HUES6 (cell line): ENCODE results near the gene FBXL12.
A peak's percentile ranks its signal among the peaks of the same experiment; 100 is the strongest.
"Not testable (repeated sequence)": the region's sequence is repeated elsewhere in the genome, so short reads cannot be mapped to it uniquely, and the experiment has no call there.

Experiments
- H3K27ac ChIP-seq: 2 replicates; pipeline ENCODE4 v1.7.0; 2013; ENCODE audit warnings: low read depth, mild to moderate bottlenecking, low read length, inconsistent platforms
- H3K27me3 ChIP-seq: 2 replicates; pipeline ENCODE4 v1.6.1; 2013; ENCODE audit warnings: low read length; ENCODE audit not compliant: control insufficient read depth, insufficient read depth
- H3K36me3 ChIP-seq: 2 replicates; pipeline ENCODE4 v1.6.1; 2013; ENCODE audit warnings: low read length; ENCODE audit not compliant: control insufficient read depth, insufficient read depth
- H3K4me1 ChIP-seq: 2 replicates; pipeline ENCODE4 v1.6.1; 2013; ENCODE audit warnings: low read length; ENCODE audit not compliant: control insufficient read depth, insufficient read depth
- H3K4me3 ChIP-seq: 2 replicates; pipeline ENCODE4 v1.5.1; 2013; ENCODE audit warnings: low read depth, low read length
- H3K9ac ChIP-seq: one replicate; pipeline ENCODE4 v1.6.1; 2013; ENCODE audit warnings: mild to moderate bottlenecking, low read length
- H3K9me3 ChIP-seq: 2 replicates; pipeline ENCODE4 v1.6.1; 2013; ENCODE audit warnings: low read depth, low read length; ENCODE audit not compliant: control insufficient read depth, insufficient read depth

FBXL12 gene

DNA sequence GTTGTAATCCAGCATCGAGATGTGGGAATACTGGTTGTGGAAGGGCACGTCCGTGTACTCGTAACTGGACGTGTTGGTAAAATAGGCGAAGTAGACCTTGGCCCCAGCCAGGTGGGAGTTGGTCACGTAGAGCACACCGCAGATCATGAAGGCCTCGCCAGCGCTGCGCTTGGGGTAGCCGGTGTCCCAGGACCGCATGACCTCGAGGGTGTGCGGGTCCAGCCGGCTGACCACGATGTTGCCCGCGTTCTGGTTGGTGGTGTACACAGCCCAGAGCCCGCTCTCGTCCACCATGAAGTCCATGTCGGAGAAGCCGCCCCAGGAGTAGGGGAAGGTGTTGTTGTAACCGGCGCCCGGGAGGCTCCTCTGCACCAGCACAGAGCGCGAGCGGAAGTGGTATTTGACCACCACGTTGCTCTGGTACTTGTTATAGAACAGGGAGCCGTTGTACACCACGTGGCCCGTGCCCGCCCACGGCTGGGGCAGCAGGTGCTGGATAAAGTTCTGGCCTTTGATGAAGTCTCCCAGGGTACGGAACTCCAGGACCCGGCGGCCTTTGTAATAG, 35.5 kb upstream of the FBXL12 start:
- H3K9me3 ChIP-seq, result no peaks in the 10 kb centered on the region
- H3K4me1 ChIP-seq, result peaks cover 13% of the 10 kb centered on the region

DNA sequence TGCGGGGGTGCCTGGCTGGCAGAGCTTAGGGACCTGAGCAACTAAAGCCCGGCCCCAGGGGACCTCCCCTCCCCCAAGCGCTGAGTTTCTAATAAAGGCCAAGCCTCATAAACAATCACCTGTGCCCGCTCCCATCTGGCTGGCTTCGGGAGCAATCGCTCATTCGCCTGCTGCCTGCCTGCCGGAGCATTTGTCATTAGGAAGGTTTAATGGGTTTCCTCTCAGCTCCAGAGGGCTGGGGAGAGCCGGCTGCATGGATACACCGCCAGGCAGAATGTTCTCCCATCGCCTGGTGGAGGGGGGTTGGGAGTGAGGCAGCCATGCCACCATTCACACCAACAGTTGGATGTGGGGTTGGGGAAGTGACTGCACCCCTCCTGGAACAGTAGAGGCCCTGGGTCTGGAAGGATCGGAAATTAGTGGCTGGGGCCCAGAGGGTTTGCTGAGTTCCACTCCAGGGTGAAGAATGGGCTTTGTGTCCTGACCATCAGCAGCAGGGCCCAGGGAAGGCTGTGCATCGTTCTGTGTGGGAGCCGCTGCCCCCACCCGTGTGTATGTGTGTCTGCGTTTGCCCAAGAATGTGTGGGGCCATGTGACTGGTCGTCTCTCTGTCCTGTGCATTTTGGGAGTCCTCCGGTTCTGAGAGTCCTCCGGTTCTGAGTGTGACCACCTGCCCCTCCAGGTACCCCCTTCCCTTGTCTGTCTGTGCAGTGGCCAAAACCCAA, 31.5 kb upstream of the FBXL12 start:
- peaks cover 26% of the 10 kb centered on the region for H3K4me1 ChIP-seq
- no peak overlapping the region for H3K4me3 ChIP-seq
- no peak overlapping the region for H3K27ac ChIP-seq
- peak overlapping the region; percentile 17 for H3K9ac ChIP-seq
- H3K27me3 ChIP-seq, result no peaks in the 10 kb centered on the region
- H3K36me3 ChIP-seq, result peaks cover 34% of the 10 kb centered on the region
- H3K9me3 ChIP-seq, result no peaks in the 10 kb centered on the region

More for the DNA sequence above, 35.5 kb upstream of the FBXL12 start:
- H3K36me3 ChIP-seq, result peaks cover 31% of the 10 kb centered on the region
- H3K9ac ChIP-seq, result no peak overlapping the region
- no peak overlapping the region for H3K27ac ChIP-seq
- no peak overlapping the region for H3K4me3 ChIP-seq
- no peaks in the 10 kb centered on the region for H3K27me3 ChIP-seq

DNA sequence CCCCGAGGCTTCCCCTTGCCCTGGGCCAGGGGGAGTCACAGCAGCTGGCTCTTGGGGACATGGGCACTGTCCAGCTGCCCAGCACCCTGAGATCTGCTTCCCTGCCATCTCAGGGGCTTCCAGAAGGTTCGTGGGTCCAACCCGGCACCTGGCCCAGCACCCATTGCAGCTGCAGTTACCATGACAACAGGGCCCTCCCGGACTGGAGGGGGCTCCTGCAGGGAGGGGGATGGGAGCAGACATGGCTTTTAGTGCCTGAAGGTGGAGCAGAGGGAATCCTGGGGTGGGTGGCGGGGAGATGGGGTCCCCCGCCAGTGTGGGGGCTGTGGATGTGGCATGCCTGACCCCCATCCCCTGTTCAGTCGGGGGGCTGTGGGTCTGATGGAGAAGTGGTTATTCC, 30.9 kb upstream of the FBXL12 start:
- Histone ChIP-seq H3K4me1 (peaks cover 26% of the 10 kb centered on the region), H3K9me3 (no peaks in the 10 kb centered on the region), H3K9ac (no peak overlapping the region), H3K36me3 (peaks cover 38% of the 10 kb centered on the region), H3K27ac (no peak overlapping the region), H3K4me3 (no peak overlapping the region), H3K27me3 (no peaks in the 10 kb centered on the region)

DNA sequence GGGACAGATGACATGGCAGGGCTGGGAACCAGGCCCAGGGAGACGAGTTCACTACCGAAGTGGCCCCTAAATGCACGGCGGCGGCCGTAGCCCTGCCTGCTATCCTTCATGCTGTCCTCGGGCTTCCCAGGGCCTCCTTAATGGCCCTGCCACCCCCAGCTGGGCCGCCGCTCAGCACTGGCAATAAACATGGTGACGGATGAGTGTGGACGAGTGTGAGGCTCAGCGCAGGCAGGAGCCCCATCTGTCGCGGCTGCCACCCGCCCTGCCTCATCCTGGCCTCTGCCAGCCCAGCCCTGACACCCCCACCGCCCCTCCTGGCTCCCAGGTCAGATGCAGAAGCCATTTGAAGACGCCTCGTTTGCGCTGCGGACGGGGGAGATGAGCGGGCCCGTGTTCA, 29.9 kb upstream of the FBXL12 start:
- H3K4me1 ChIP-seq, result peaks cover 26% of the 10 kb centered on the region
- H3K27ac ChIP-seq, result no peak overlapping the region
- no peaks in the 10 kb centered on the region for H3K9me3 ChIP-seq
- H3K4me3 ChIP-seq, result no peak overlapping the region
- H3K27me3 ChIP-seq, result no peaks in the 10 kb centered on the region
- peaks cover 40% of the 10 kb centered on the region for H3K36me3 ChIP-seq
- no peak overlapping the region for H3K9ac ChIP-seq

DNA sequence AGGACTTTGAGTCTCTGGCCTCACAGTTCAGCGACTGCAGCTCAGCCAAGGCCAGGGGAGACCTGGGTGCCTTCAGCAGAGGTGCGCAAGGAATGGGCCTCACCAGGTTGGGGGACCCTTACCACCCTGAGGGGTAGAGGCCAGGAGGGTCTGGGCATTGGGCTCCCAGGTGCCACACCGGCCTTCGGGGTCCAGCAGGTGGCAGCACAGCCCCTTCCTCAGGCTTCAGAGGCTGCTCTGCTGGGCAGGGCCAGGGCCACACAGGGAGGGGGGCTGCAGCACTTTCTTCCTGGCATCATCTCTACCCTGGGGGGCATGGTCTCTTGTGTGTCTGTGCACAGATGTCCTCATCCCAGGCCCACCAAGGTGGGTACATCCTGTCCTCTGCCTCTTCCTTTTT, 29.2 kb upstream of the FBXL12 start:
- Histone ChIP-seq H3K36me3 (peaks cover 44% of the 10 kb centered on the region), H3K27ac (no peak overlapping the region), H3K4me1 (peaks cover 26% of the 10 kb centered on the region), H3K9ac (no peak overlapping the region), H3K27me3 (no peaks in the 10 kb centered on the region), H3K9me3 (no peaks in the 10 kb centered on the region), H3K4me3 (no peak overlapping the region)

DNA sequence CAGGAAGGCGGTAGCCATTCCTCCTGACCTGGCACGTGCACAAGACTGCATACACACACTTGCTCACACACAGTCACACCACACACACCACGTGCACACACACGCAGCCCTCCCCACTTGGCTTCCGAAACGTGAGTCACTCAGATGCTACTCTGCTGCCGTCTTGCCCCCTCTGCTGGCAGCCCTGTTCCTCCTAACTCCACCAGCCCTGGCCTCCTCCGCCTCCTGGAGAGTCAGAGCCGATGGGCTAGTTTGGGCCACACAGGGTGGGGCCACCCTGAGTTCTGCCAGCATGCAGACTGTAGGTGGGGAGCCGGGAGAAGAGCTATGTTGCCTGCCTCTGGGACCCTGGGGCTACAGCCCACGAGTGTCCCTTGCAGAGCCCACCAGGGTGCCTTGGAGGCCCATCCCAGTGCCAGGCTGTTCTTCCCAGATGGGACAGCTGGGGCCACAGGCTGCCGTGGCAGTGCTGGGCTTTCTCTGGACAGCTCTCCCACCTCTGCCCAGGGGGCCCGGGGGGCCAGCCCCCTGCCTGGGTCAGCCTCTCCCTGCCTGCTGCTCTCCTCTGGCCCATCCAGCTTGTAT, 28.3 kb upstream of the FBXL12 start:
- H3K4me1 ChIP-seq, result peaks cover 26% of the 10 kb centered on the region
- H3K4me3 ChIP-seq, result no peak overlapping the region
- H3K9ac ChIP-seq, result no peak overlapping the region
- H3K9me3 ChIP-seq, result no peaks in the 10 kb centered on the region
- H3K36me3 ChIP-seq, result peaks cover 53% of the 10 kb centered on the region
- H3K27ac ChIP-seq, result no peak overlapping the region
- no peaks in the 10 kb centered on the region for H3K27me3 ChIP-seq

DNA sequence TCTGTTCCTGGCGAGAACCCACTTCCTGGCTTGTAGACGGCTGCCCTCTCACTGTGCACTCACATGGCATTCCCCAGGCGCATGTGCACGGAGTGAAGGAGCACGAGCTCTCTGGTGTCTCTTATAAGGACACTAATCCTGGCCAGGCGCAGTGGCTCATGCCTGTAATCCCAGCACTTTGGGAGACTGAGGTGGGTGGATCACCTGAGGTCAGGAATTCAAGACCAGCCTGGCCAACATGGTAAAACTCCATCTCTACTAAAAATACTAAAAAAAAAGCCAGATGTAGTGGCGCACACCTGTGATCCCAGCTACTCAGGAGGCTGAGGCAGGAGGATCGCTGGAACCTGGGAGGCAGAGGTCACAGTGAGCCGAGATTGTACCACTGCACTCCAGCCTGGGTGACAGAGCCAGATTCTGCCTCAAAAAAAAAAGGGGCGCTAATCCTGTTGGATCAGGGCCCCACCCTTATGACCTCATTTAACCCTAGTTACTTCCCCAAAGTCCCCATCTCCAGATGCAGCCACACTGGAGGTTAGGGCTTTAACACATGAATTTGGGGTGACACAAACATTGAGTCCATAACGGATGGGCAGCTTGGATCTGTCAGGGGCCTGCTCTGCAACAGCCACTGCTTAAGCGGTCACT, 24.9 kb upstream of the FBXL12 start:
- not testable (repeated sequence) for H3K27ac ChIP-seq, H3K4me3 ChIP-seq, H3K9me3 ChIP-seq, H3K4me1 ChIP-seq, H3K9ac ChIP-seq, H3K27me3 ChIP-seq
- peaks cover 74% of the 10 kb centered on the region for H3K36me3 ChIP-seq

DNA sequence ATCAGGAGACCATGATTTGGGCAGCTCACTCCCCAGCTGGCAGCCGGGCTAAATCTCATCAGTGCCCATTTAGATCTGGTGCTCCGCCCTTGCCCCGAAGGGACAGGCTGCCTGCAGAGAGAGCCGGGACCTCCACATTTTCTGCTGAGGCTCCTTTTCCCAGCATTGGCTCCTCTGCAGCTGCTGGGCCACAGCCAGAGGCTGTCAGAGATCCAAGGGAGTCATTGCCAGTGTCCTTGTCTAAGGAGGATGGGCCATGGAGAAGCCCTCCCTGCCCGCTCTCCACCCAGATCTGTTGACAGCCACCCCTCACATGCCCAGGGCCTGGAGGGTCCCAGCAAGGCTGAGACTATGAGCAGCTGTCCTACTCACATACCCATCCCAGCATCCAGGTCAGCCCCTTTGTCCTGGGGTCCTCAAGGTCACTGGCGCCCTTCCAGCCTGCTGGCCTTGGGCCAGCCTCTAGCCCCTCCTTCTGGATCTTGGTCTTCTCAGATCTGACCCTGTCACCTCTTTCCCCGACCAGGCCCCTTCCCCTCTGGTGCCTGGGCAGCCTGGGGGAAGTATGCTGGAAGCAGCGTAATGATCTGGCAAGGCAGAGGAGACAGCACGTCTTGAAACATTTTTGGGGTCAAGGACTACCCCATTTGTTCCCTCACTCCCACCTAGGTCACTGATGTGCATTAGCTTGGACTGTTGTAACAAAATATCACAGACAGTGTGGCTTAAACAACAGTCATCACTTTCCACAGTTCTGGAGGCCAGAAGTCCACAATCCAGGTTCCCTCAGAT, 24.2 kb upstream of the FBXL12 start:
- H3K27ac ChIP-seq, result no peak overlapping the region
- H3K36me3 ChIP-seq, result peaks cover 76% of the 10 kb centered on the region
- H3K4me1 ChIP-seq, result peaks cover 5% of the 10 kb centered on the region; the same call in 1 of the 2 replicates
- no peaks in the 10 kb centered on the region for H3K9me3 ChIP-seq
- H3K9ac ChIP-seq, result no peak overlapping the region
- no peaks in the 10 kb centered on the region for H3K27me3 ChIP-seq
- no peak overlapping the region for H3K4me3 ChIP-seq

DNA sequence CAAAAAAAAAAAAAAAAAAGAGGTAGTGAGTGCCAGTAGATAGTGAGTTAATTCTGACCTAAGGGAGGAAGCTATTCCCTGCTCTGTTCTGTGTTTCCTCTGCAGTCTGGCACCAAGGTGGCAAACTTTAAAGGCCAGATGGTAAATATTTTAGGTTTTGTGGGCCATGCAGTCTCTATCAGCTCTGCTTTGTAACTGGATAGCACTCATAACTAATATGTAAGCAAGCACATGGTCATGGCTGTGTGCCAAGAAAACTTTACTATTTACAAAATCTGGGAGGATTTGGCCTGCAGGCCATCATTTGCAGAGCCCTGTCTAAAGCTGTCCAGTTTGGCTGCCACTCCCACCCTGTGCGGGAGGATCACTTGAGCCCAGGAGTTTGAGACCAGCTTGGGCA, 20.5 kb upstream of the FBXL12 start:
- Histone ChIP-seq H3K9me3 (no peaks in the 10 kb centered on the region), H3K4me1 (peaks cover 5% of the 10 kb centered on the region; the same call in 1 of the 2 replicates), H3K4me3 (no peak overlapping the region), H3K36me3 (peaks cover 59% of the 10 kb centered on the region), H3K27ac (no peak overlapping the region), H3K9ac (no peak overlapping the region), H3K27me3 (no peaks in the 10 kb centered on the region)

DNA sequence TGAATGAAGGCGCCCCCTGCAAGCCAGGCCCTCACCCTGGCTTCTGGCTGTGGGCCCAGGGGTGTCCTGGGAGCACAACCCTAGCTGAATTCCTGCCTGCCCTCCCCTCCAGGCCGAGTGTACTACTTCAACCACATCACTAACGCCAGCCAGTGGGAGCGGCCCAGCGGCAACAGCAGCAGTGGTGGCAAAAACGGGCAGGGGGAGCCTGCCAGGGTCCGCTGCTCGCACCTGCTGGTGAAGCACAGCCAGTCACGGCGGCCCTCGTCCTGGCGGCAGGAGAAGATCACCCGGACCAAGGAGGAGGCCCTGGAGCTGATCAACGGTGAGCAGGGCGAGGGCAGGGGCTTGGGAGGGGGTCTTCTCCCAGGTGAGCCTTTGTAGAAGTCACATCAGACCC, 19.4 kb upstream of the FBXL12 start:
- Histone ChIP-seq H3K9ac (no peak overlapping the region), H3K36me3 (peaks cover 51% of the 10 kb centered on the region), H3K9me3 (no peaks in the 10 kb centered on the region), H3K27me3 (no peaks in the 10 kb centered on the region), H3K4me1 (peaks cover 5% of the 10 kb centered on the region; the same call in 1 of the 2 replicates), H3K4me3 (no peak overlapping the region), H3K27ac (no peak overlapping the region)
